T-helper 9 cell (primary cell): ENCODE data around the gene CD300E.
A peak's percentile ranks its signal among the peaks of the same experiment; 100 is the strongest.
"Not testable (repeated sequence)": the region's sequence is repeated elsewhere in the genome, so short reads cannot be mapped to it uniquely, and the experiment has no call there.

ENCODE experiments used
- DNase-seq: peaks from one replicate; pipeline ENCODE4 v3.0.0-alpha.2; 2020
- total RNA-seq, 2 donors: gene quantifications; one replicate each; lab custom pipeline; 2026; lab: John Stamatoyannopoulos, UW

Gene CD300E
- 0 reads per million in 2 donors for total RNA-seq

DNA sequence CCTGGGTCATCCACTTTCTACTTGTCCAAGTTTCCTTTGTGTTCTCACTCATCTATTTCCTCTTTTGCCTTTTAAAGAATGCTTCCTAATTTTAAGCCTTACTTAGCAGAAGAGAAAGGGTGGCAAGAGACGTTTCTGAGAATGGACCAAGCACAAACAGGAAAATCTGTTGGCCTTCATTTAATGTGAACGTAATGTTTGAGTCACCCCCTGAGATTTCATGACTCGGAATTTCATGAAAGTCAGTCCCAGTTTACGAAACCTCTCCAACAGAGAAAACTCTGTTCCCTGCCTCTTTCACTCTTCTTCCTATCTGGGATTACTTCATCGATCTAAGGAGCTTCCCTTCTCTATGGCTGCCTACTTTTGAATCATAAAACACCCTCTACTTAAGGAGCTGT, at the start of gene CD300E:
CD300E (minus strand) TSS at position 46 of the 401 bp plus-strand sequence. CDS start 117 bp downstream, outside the sequence.
- no peak for DNase-seq

GRCh38 chr17:74671031-74671771, 47.7 kb upstream of the CD300E start:
- peak; percentile 70 for DNase-seq

GRCh38 chr17:74670329-74670728, 46.8 kb upstream of the CD300E start:
- no peak for DNase-seq

DNA sequence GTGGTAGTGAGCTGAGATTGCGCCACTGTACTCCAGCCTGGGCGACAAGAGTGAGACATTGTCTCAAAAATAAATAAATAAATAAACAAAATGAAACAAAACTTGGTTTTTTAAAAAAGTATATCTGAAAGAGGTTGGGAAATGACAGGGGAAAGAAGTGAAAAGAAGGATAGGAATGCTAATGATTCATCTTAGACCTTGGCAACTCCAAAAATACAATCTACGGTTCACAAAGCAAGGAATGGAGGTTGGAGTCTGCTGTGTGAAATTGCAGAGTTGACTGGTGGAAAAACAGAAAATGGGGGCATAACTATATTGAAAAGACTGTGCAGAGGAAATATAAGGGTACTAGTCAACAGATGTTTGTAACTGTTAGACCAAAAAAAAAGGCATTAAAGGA, 40.0 kb upstream of the CD300E start:
- DNase-seq = no peak

DNA sequence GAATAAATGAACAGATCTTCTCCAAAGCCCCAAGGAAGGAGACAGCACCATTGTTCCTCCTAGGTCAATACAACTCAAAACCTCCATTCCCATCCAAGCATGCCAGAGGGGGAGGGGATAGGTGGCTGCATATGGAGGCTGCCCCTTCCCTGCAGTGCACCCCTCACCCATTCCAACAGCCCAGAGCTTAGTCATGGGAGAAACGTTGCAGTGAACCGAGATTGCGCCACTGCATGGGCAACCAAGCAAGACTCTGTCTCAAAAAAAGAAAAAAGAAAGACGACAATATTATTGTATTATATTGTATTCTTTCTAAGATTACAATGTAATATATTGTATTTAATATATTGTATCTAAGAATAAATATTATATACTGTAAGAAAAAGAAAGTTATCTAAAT, 36.4 kb upstream of the CD300E start:
- no peak for DNase-seq

DNA sequence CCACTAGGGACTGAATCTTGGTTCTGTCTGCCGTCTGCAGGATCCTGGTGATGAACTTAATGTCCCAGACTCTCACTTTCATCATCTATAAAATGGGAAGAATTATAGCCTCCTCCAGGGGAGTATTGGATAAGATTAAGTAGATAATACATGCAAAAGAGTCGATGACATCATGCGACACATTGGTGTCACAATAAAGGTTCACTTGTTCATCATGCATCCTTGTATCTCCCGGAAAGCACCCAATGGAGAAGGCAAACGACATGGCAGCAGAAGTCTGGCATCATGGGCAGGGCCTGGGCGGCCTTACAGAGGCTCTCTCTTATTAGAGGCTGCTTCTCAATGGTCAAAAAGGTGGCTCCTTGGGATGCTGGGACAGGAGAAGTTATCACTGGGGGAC, 35.1 kb upstream of the CD300E start:
- DNase-seq = no peak

GRCh38 chr17:74654742-74655141, 31.2 kb upstream of the CD300E start:
- DNase-seq = no peak

DNA sequence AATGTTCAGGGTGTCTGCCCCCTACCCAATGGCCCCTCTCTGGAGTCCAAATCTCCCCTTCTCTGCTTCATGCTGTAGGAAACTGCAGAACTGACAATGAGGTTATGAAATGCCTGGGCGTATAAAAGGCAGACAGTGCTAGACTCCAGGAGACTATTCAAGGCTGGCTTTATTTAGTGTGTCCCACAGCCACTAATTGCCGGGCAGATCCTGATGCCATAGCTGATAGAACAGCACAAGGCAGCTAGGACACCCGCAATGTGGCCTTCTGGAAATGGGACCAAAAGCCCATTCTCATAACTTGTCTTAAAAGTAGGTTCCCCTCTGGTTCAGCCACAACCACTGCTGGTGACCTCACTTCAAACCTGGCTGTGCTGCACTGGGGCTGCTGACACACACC, 28.5 kb upstream of the CD300E start:
- no peak for DNase-seq

- no peak for DNase-seq
Observed at GRCh38 chr17:74649909-74650308, 26.4 kb upstream of the CD300E start.

DNA sequence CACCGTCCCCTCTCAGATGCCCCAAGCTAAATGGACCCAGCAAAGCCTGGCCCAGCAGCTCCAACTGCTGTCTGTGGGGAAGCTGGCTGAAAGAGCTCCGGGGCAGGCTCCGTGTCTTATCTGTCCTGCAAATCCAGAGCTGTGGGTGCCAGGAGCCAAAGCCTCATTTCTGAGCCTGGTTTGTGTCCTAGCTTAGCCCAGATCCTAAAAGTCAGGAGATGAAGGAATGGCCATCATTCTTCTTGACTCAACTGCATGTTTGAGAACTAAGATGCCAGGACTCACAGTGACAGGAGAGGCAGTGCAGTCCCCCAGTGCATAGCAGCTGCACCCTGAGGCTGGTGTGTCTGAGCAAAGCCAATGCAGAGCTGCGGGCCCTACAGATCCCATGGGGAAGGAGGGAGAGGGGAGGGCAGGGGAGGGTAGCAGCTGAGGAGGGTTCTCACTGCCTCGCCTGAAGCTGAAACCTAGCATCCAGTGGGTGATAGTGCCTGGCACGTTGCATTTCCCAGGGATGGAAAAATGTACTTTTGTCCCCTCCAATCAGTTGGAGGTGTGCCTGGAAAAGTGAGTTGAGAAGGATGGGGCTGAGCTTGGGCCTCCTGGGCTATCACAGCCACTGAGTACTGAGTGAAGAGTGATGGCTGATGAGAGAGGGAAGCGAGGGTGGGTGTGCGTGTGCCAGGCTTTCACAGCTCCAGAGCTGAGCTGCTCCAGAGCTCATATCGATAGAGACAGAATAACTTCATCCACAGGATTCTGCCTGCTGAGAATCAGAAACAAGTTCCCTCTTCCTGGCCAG, 24.5 kb upstream of the CD300E start:
- DNase-seq = no peak

- no peak for DNase-seq
Observed at GRCh38 chr17:74646231-74646630, 22.7 kb upstream of the CD300E start.

GRCh38 chr17:74645010-74645409, 21.5 kb upstream of the CD300E start:
- no peak for DNase-seq

GRCh38 chr17:74644419-74644818, 20.9 kb upstream of the CD300E start:
- no peak for DNase-seq

- no peak for DNase-seq
Observed at GRCh38 chr17:74643826-74644225, 20.3 kb upstream of the CD300E start.

- no peak for DNase-seq
Observed at GRCh38 chr17:74642995-74643394, 19.5 kb upstream of the CD300E start.

- no peak for DNase-seq
Observed at GRCh38 chr17:74642556-74642955, 19.0 kb upstream of the CD300E start.

- DNase-seq = no peak
Observed at GRCh38 chr17:74641958-74642298, 18.4 kb upstream of the CD300E start.

DNA sequence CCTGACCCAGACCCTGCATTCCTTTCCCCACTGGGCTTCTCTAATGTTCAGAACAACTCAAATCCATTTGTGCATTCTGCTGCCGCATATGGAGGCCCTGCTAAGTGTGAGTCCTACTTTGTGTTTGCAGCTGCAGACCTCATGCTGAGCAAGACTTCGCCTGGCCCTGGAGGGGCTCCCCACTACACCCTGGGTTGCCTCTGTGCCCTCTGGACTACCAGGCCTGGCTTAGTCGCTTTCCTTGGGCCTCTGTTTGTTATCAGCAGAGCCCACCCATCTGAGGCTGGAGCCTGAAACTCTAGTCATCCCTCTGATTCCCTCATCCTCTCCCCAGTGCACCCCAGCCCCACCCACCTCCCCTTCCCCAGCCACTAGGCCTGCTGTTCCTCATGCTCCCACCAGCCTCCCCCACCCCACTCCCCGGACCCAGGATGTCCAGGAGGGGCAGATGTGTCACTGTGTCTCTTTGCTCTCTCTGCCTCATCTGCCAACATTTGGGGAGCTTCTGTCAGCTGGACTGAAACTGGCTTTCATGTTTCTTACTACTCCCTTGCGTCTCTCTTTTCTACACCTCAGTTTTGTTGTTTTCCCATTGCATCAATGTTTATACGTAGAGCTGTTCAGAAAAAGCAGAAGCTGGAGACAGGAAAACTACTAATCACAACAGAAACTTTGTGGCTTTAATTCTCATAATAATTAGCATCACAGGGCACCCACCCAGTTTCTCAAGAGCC, 17.9 kb upstream of the CD300E start:
- DNase-seq = no peak

GRCh38 chr17:74639704-74640151, 16.2 kb upstream of the CD300E start:
- DNase-seq = no peak

DNA sequence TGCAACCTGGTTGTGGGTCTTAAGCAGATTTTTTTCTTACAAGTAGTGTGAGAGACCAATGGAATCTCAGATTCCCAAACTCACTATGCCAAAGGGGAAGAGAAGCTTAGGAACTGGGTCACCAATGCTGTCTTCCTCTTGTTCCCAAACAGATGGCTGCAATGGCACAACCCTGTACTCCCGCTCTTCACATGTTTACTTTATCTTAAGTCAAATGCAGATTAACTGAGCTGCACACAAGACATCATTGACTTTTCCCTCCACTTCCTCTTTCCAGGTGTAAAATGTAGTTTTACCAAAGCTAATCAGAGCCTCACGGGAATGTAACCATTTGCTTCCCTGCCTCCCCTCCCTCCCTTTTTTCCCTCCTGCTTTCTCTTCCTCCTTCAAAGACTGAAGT, 14.4 kb upstream of the CD300E start:
- DNase-seq = no peak

DNA sequence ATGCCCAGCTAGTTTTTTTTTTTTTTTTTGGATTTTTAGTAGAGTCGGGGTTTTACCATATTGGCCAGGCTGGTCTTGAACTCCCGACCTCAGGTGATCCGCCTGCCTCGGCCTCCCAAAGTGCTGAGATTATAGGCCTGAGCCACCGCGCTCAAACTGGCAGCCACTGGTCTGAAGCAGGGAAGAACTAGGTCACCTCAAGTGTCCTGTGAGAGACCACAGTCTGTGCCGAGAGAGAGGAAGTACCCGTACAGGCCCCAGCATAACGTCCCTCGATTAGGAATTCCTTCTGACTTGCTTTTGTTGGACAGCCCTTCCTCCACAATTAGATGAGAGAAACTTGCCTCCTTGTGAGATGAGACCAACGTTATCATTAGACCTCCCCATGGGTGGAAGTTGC, 13.7 kb upstream of the CD300E start:
- DNase-seq = no peak

- DNase-seq = not testable (repeated sequence)
Observed at GRCh38 chr17:74636541-74637085, 13.1 kb upstream of the CD300E start.

- DNase-seq = no peak
Observed at GRCh38 chr17:74635418-74635817, 11.9 kb upstream of the CD300E start.
